ENCODE results near the gene CNTNAP5. TPM values are rescaled to one million over a fixed set of nuclear protein-coding genes. Genes with fewer than 3 reads are reported as not detected.

The CNTNAP5 gene
- polyA plus RNA-seq, 3 donors from 2014 or later: not detected

DNA sequence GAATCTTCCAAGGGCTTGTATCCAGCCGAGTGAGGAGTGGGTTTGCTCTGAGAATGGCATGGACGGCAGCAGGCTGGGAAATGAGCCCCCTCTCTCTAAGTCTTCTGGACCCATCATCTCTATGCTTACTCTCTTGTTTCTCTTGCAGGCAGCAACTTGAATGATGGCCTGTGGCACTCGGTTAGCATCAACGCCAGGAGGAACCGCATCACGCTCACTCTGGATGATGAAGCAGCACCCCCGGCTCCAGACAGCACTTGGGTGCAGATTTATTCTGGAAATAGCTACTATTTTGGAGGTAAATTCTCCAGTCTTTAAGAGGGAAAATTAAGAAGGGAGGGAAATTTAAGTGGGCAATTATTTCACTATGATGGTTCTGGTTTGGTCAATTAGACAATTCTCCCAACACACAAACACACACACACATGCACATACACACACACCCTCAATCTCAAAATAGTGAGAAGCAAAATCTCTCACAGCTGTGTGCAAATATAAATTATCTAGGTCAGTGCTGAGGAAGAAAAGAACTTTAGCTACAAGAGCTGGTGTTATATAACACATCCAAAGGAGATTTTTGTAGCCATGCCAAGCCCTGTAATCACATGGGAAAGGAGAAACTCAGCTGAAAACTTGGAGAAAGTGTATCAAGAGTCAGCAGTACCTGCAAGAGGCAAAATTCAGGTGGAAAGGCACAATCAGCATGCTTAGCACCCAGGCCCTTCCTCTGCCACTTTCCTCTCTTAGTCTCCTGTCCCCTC is 499.2 kb downstream of the CNTNAP5 start:
- no peak overlapping the region for H3K4me3 Mint-ChIP-seq
- no peak overlapping the region for H3K27ac Mint-ChIP-seq
- H3K9me3 Mint-ChIP-seq: peaks cover 0 to 19% (median 8%) of the 10 kb centered on the region in 6 donors
- no peak for DNase-seq
- no peaks in the 10 kb centered on the region for H3K27me3 Mint-ChIP-seq (ENCODE audit: low read depth in 3 of 3)
- H3K36me3 Mint-ChIP-seq: no peaks in the 10 kb centered on the region
- no peaks in the 10 kb centered on the region for H3K4me1 Mint-ChIP-seq

DNA sequence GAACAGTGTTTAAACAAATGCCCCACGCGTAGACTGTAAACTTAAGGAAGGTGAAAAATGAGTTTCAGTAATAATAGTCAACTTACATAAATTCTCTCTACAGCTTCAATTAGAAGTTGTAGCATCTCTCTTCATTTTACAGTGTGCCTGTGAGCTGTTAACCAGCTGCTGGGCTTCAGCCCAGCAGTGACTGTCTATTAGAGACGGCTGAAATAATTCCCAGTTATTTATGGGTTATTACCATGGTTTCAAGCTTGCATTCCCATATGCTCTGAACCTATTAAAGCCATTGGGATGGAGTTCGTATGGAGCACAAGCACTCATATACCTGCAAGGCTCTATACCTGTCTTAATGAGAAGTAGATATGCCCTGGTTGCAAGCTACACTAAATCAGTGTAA is 501.1 kb downstream of the CNTNAP5 start:
- no peak overlapping the region for H3K4me3 Mint-ChIP-seq
- no peaks in the 10 kb centered on the region for H3K4me1 Mint-ChIP-seq
- H3K9me3 Mint-ChIP-seq: peaks cover 0 to 19% (median 8%) of the 10 kb centered on the region in 6 donors
- no peaks in the 10 kb centered on the region for H3K36me3 Mint-ChIP-seq
- no peaks in the 10 kb centered on the region for H3K27me3 Mint-ChIP-seq (ENCODE audit: low read depth in 3 of 3)
- DNase-seq: no peak
- no peak overlapping the region for H3K27ac Mint-ChIP-seq

DNA sequence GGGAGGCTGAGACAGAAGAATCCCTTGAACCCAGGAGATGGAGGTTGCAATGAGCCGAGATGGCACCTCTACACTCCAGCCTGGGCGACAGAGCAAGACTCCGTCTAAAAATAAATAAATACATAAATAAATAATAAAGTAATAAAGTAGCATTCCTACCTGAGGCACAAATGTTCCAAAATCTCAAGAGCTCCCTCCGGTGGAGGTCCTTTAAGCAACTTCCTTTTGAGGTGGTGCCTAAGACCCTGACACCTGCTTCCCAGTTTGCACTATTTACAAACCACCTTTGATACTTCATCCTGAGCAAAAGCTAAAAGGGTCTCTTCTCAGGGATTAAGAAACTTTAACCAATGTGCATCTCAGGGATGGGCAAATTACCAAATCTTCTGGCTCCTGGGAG is 505.1 kb downstream of the CNTNAP5 start:
- peaks cover 0 to 29% (median 6%) of the 10 kb centered on the region in 6 donors for H3K9me3 Mint-ChIP-seq
- no peaks in the 10 kb centered on the region for H3K27me3 Mint-ChIP-seq (ENCODE audit: low read depth in 3 of 3)
- no peak overlapping the region for H3K27ac Mint-ChIP-seq
- H3K4me1 Mint-ChIP-seq: no peaks in the 10 kb centered on the region
- no peak for DNase-seq
- no peaks in the 10 kb centered on the region for H3K36me3 Mint-ChIP-seq
- no peak overlapping the region for H3K4me3 Mint-ChIP-seq

DNA sequence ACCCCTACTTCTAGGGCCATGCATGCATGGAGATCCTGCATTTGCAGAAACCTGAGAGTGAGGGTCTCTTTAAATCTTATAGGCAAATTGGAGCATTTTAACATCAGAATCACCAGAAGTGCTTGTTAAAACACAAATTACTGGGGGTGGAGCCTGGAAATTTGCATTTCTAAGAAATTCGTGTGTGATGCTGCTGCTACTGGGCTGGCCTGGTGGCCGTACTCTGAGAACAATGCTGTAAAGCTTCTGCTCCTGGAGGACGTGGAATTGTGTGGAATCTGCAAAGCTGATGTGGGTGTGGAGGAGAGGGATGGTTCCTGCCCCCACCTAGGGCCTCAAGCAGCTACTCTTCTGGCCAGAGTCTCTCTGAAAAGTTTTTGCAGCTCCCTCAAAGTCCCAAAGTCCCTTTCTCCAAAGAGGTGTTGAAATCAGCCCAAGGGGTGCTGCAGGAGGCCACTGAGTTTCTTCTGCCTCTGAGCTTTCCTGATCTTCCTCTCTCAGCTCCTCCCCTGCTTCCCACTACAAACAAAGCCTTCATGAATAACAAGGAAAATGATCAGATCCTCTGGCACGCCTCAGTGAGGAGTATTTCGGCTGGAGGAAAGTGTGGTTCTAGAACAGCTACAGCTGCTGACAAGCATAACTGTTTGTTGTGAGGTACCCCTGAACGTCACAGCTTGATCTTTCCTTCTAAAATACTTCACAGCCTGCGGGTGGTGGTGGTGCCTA is 508.3 kb downstream of the CNTNAP5 start:
- H3K27ac Mint-ChIP-seq: no peak overlapping the region
- H3K4me1 Mint-ChIP-seq: no peaks in the 10 kb centered on the region
- no peak for DNase-seq
- no peak overlapping the region for H3K4me3 Mint-ChIP-seq
- H3K9me3 Mint-ChIP-seq: peaks cover 5 to 39% (median 10%) of the 10 kb centered on the region in 6 donors
- H3K36me3 Mint-ChIP-seq: peaks cover 0 to 7% (median 0%) of the 10 kb centered on the region in 3 donors
- H3K27me3 Mint-ChIP-seq (ENCODE audit: low read depth in 3 of 3): peaks cover 0 to 2% (median 0%) of the 10 kb centered on the region in 3 donors

DNA sequence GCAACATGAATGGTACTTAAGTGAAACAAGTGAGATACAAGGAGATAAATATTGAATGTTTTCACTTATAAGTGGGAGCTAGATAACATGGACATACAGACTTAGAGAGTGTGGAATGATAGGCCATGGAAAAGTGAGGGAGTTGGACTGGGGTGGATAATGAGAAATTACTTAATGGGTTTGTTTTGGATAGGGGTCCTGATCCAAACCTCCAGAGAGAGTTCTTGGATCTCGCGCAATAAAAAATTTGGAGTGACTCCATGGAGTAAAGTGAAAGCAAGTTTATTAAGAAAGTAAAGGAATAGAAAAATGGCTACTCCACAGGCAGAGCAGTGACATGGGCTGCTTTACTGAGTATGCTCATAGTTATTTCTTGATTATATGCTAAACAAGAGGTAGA is 508.9 kb downstream of the CNTNAP5 start:
- H3K9me3 Mint-ChIP-seq: peaks cover 5 to 39% (median 11%) of the 10 kb centered on the region in 6 donors
- no peak overlapping the region for H3K4me3 Mint-ChIP-seq
- H3K27ac Mint-ChIP-seq: no peak overlapping the region
- H3K36me3 Mint-ChIP-seq: peaks cover 0 to 7% (median 0%) of the 10 kb centered on the region in 3 donors
- H3K27me3 Mint-ChIP-seq (ENCODE audit: low read depth in 3 of 3): peaks cover 0 to 2% (median 0%) of the 10 kb centered on the region in 3 donors
- H3K4me1 Mint-ChIP-seq: no peaks in the 10 kb centered on the region
- DNase-seq: no peak

DNA sequence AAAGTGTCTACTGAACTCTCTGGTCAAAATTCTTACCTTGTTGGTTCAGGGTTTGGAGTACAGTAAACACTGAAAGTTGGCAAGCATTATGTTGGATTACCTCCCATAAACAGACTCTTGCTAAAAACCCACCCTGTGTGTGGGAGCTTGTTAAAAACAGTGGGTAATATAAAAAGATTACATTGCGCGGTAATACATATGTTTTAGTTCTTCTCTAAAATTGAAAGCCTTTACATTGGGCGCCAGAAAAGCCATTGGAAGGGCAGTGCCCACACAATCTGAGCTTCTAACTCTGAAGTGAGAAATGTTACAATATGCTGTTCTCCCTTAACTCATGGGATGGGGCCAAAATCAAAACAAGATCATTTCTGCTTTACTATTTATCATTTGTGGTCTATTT is 510.7 kb downstream of the CNTNAP5 start:
- peaks cover 8 to 39% (median 14%) of the 10 kb centered on the region in 6 donors for H3K9me3 Mint-ChIP-seq
- H3K36me3 Mint-ChIP-seq: peaks cover 0 to 7% (median 0%) of the 10 kb centered on the region in 3 donors
- H3K27ac Mint-ChIP-seq: no peak overlapping the region
- peaks cover 0 to 2% (median 0%) of the 10 kb centered on the region in 3 donors for H3K27me3 Mint-ChIP-seq (ENCODE audit: low read depth in 3 of 3)
- no peaks in the 10 kb centered on the region for H3K4me1 Mint-ChIP-seq
- no peak for DNase-seq
- H3K4me3 Mint-ChIP-seq: no peak overlapping the region

DNA sequence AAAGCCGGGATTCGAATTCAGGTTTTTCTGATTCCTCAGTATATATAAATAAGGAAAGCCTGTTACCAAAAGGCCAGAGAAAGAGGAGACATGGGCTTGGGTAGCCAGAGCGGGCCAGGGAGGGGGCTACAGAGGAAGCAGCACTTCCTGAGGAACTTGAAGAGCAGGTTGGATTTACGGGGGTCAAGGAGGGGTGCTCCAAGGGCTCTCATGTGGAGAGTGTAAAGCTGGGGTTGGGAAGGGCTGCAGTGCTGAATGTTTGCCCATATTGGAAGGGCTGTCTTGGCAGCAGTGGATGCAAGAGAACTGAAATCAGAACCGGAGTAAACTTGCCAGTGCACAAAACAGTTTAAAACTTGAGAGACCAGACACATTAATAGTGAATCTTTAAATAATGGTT is 511.5 kb downstream of the CNTNAP5 start:
- H3K36me3 Mint-ChIP-seq: peaks cover 0 to 7% (median 0%) of the 10 kb centered on the region in 3 donors

DNA sequence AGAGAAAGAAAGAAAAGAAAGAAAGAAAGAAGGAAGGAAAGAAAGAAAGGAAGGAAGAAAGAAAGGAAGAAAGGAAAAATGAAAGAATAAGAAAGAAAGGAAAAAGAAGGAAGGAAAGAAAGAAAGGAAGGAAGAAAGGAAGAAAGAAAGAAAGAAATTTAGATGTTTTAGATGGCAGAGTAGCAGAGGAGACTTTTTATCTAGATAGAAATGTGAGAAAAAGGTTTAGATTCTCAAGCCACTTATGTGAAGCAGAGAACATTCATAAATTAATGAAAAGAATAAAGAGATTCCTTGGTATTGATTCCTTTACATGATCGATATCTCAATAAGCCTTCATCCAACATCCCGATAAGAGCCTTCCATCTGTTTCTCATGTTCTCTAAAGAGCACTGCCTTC is 513.5 kb downstream of the CNTNAP5 start:
- no peak for DNase-seq
- no peak overlapping the region for H3K27ac Mint-ChIP-seq
- peaks cover 8 to 24% (median 17%) of the 10 kb centered on the region in 6 donors for H3K9me3 Mint-ChIP-seq
- peaks cover 0 to 2% (median 0%) of the 10 kb centered on the region in 3 donors for H3K27me3 Mint-ChIP-seq (ENCODE audit: low read depth in 3 of 3)
- H3K4me3 Mint-ChIP-seq: no peak overlapping the region
- no peaks in the 10 kb centered on the region for H3K4me1 Mint-ChIP-seq
- peaks cover 0 to 7% (median 0%) of the 10 kb centered on the region in 3 donors for H3K36me3 Mint-ChIP-seq

More for the DNA sequence above, 511.5 kb downstream of the CNTNAP5 start:
- Mint-ChIP-seq H3K4me3 (no peak overlapping the region), H3K4me1 (no peaks in the 10 kb centered on the region), H3K27ac (no peak overlapping the region), H3K9me3 (peaks cover 8 to 37% (median 14%) of the 10 kb centered on the region in 6 donors), H3K27me3 (ENCODE audit: low read depth in 3 of 3) (peaks cover 0 to 2% (median 0%) of the 10 kb centered on the region in 3 donors)
- DNase-seq: no peak

DNA sequence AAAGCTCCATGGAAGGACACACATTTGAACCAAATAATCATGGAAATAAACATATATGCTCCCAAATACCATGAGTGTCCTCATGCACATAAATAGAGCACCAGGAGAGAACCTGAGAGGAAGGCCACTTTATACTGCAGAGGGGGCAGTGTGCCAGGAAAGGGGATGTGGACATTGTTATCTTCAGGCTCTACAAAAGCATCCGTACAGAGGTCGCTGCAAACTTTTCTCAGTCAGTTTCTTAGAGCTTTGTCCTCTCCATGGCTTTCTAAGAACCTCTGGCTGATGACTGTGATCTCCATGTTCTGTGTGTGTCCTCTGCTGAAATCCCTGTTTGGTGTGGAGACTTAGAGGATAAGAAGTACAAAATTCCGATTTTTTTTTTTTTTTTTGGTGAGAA is 515.7 kb downstream of the CNTNAP5 start:
- Mint-ChIP-seq H3K4me3 (no peak overlapping the region), H3K9me3 (peaks cover 9 to 21% (median 12%) of the 10 kb centered on the region in 6 donors), H3K4me1 (no peaks in the 10 kb centered on the region), H3K36me3 (peaks cover 0 to 7% (median 0%) of the 10 kb centered on the region in 3 donors), H3K27me3 (ENCODE audit: low read depth in 3 of 3) (no peaks in the 10 kb centered on the region), H3K27ac (no peak overlapping the region)
- no peak for DNase-seq

DNA sequence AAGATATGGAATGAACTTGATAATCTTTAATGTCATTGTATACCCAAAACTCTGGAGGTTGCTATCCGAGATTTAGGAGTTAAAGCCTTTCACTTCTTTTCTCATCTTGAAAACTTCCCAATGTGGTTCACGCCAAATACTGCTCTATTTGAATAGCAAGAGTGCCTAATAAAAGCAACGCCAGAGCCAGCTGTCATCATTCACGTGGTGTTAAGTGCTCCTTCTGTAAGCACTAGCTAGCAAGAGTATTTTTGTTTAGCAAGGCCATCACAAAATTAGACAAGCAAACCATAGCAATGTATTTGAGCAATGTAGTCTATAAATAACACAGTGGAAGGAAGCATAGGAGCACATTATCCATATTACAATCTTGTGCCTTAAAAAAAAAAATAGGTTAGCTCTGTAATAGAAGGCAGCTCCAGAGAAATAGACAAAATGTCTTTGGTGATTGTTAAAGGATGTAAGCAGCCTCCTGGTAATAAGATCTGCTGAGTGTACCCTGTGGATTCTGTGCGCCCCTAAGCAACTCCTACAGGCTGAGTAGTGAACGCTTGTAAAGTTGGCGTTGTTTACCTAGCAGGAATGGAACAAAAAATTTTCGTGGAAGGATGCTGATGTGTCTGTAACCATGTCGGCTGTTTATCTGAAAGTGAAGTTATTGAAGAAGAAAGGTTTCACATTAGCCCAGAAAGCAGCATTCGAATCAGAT is 518.0 kb downstream of the CNTNAP5 start:
- no peaks in the 10 kb centered on the region for H3K27me3 Mint-ChIP-seq (ENCODE audit: low read depth in 3 of 3)
- H3K4me3 Mint-ChIP-seq: no peak overlapping the region
- peaks cover 0 to 32% (median 10%) of the 10 kb centered on the region in 6 donors for H3K9me3 Mint-ChIP-seq
- no peak overlapping the region for H3K27ac Mint-ChIP-seq
- no peaks in the 10 kb centered on the region for H3K4me1 Mint-ChIP-seq
- no peak for DNase-seq
- no peaks in the 10 kb centered on the region for H3K36me3 Mint-ChIP-seq

DNA sequence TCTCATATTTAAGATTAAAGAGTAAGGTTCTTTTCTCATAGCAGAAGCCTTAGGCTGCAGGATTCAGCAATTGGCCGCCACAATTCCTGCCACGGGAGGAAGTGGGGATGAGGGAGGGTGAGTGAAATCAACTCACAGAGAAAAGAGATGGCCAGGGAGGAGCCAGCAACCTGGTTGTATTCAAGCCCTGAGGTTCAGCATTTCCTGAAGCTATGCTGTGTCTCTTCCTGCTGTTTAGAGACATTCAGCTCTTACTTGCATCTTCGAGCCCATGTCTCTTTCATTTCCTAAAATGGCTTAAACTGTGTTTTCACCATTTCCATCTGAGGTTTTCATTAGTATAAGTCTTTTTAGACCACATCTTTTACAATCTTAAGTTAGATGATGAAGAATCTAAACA is 522.6 kb downstream of the CNTNAP5 start:
- Mint-ChIP-seq H3K9me3 (peaks cover 0 to 31% (median 4%) of the 10 kb centered on the region in 6 donors), H3K27ac (no peak overlapping the region), H3K4me1 (no peaks in the 10 kb centered on the region)

DNA sequence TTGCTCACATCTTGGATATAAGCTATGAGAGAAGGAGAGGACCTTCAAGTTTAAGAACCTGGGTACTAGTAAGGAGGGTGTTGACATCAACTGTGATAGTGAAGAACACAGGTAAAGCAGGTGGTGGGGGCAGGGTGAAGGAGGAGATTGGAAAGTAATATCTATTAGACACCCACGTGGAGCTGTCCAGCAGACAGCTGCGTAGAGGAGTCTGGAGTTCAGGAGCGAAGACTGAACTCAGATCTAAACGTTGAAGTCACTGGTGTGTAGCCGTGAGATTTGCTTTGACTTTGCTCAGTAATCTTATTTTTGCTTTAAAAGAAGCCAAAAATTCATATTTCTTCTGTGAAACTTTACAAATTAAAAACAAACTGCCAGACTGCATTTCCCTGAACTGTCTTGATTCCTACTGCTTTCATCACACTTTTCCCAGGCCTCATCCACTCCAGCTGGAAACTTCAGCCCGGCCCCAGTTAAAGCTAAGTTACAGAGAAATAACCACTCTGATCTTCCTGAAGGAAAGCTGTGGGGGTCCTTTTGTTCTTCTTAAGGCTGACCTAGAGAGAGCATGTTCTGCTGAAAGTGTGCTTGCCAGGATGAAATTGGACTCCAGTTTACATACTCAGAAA is 533.3 kb downstream of the CNTNAP5 start:
- H3K27me3 Mint-ChIP-seq (ENCODE audit: low read depth in 3 of 3): peaks cover 0 to 3% (median 0%) of the 10 kb centered on the region in 3 donors
- H3K9me3 Mint-ChIP-seq: peaks cover 2 to 35% (median 15%) of the 10 kb centered on the region in 6 donors

More for the DNA sequence above, 522.6 kb downstream of the CNTNAP5 start:
- DNase-seq: no peak
- peaks cover 0 to 3% (median 0%) of the 10 kb centered on the region in 3 donors for H3K27me3 Mint-ChIP-seq (ENCODE audit: low read depth in 3 of 3)
- H3K4me3 Mint-ChIP-seq: no peak overlapping the region
- no peaks in the 10 kb centered on the region for H3K36me3 Mint-ChIP-seq

DNA sequence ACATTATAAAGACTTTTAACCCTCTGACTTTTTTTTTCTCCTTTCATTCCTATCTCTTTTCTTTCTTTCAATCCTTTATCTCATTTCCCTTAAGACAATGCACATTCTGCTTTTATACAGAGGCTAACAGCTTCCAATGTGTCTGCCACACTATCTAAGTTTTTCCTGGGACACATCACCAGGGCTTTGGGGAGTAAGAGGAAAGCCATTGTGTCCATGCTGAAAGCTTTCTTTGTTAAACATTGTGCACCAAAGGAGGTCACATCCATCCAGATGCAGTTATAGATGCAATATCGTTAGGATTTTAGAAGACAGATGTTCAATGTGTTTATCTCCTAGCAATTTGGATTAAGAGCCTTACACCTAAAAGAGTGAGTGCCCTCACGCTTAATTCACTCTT is 534.1 kb downstream of the CNTNAP5 start:
- Mint-ChIP-seq H3K27ac (no peak overlapping the region), H3K4me3 (no peak overlapping the region), H3K36me3 (no peaks in the 10 kb centered on the region), H3K27me3 (ENCODE audit: low read depth in 3 of 3) (peaks cover 0 to 7% (median 0%) of the 10 kb centered on the region in 3 donors), H3K9me3 (peaks cover 5 to 35% (median 17%) of the 10 kb centered on the region in 6 donors), H3K4me1 (no peaks in the 10 kb centered on the region)
- DNase-seq: no peak

More for the DNA sequence above, 533.3 kb downstream of the CNTNAP5 start:
- Mint-ChIP-seq H3K27ac (no peak overlapping the region), H3K4me1 (no peaks in the 10 kb centered on the region), H3K4me3 (no peak overlapping the region), H3K36me3 (no peaks in the 10 kb centered on the region)
- DNase-seq: no peak
